Left ventricle myocardium inferior (tissue), 1 donor: ENCODE results near the gene SMYD3. TPM values are rescaled to one million over a fixed set of nuclear protein-coding genes. Genes with fewer than 3 reads are reported as not detected.

ENCODE experiments used
- DNase-seq: peaks from one replicate; pipeline ENCODE4 v3.0.0-alpha.2; 2020
- H3K27ac ChIP-seq: fragments of 200-600 bp; replicated peaks from 2 replicates; pipeline ENCODE4 v1.8.0; 2021
- H3K27me3 ChIP-seq: fragments of 200-600 bp; 2 replicates; pipeline ENCODE4 v1.8.0; 2021; ENCODE audit warnings: low read depth
- H3K36me3 ChIP-seq: fragments of 200-600 bp; 2 replicates; pipeline ENCODE4 v1.8.0; 2021
- H3K4me1 ChIP-seq: fragments of 200-600 bp; 2 replicates; pipeline ENCODE4 v1.8.0; 2021
- H3K4me3 ChIP-seq: fragments of 200-600 bp; 2 replicates; pipeline ENCODE4 v1.8.0; 2021; ENCODE audit warnings: mild to moderate bottlenecking, moderate library complexity
- H3K9me3 ChIP-seq: fragments of 200-600 bp; replicated peaks from 2 replicates; pipeline ENCODE4 v1.8.0; 2021
- CTCF ChIP-seq: fragments of 200-600 bp; IDR thresholded peaks from 2 replicates; pipeline ENCODE4 v1.8.0; 2021; ENCODE audit warnings: antibody characterized with exemption, mild to moderate bottlenecking, borderline replicate concordance
- intact Hi-C: fragments of 100-400 bp; cut with micrococcal nuclease; formaldehyde crosslinking; loops from one replicate; pipeline ENCODE4 v1.11.0; 2022
- total RNA-seq: library from RNA; stranded (reverse); fragmentation: NEBNext Ultra II Directional; extraction: Animal tissue kit (Norgen Biotek cat#: 25700); gene quantifications from one replicate; pipeline ENCODE4 v1.2.1, GENCODE V29; 2021
- donor health status: DM: no; HTN: yes; CAD: no; lungs with severe emphysema.

Gene SMYD3
- total RNA-seq, 1 donor from 2014 or later: 9.9 TPM

- Histone ChIP-seq H3K9me3 (no peaks in the 10 kb centered on the region), H3K36me3 (no peaks in the 10 kb centered on the region), H3K4me3 (no peak overlapping the region), H3K27me3 (no peaks in the 10 kb centered on the region), H3K27ac (no peak overlapping the region), H3K4me1 (no peaks in the 10 kb centered on the region)
- intact Hi-C loops: loop anchor here (10.0 kb wide), 1 partner anchor 180 kb away; no protein-coding TSS in a partner anchor
- no peak for DNase-seq
- no peak for TF ChIP-seq CTCF
These were observed 502.0 kb downstream of the SMYD3 start for GRCh38 chr1:246005067-246005466.

GRCh38 chr1:246004301-246004700, 502.8 kb downstream of the SMYD3 start:
- H3K4me1 ChIP-seq: no peaks in the 10 kb centered on the region
- intact Hi-C loops: loop anchor here (5.0 to 10.0 kb wide), 2 partner anchors 180 to 852 kb away; partner anchors contain the start of gene KIF26B
- H3K27me3 ChIP-seq: no peaks in the 10 kb centered on the region
- H3K4me3 ChIP-seq: no peak overlapping the region
- no peaks in the 10 kb centered on the region for H3K9me3 ChIP-seq
- H3K27ac ChIP-seq: no peak overlapping the region
- DNase-seq: no peak
- TF ChIP-seq CTCF: no peak
- no peaks in the 10 kb centered on the region for H3K36me3 ChIP-seq

- Histone ChIP-seq H3K27me3 (no peaks in the 10 kb centered on the region), H3K36me3 (no peaks in the 10 kb centered on the region), H3K4me1 (no peaks in the 10 kb centered on the region), H3K27ac (no peak overlapping the region), H3K4me3 (no peak overlapping the region), H3K9me3 (peaks cover 4% of the 10 kb centered on the region)
- intact Hi-C loops: loop anchor here (5.0 to 10.0 kb wide), 2 partner anchors 179 to 851 kb away; partner anchors contain the start of gene KIF26B
- DNase-seq: no peak
- TF ChIP-seq CTCF: peak; percentile 3
These were observed 503.7 kb downstream of the SMYD3 start for GRCh38 chr1:246003442-246003730.

- peak; percentile 88 for TF ChIP-seq CTCF
- no peak overlapping the region for H3K4me3 ChIP-seq
- H3K9me3 ChIP-seq: peaks cover 6% of the 10 kb centered on the region
- DNase-seq: peak; percentile 85
- no peak overlapping the region for H3K27ac ChIP-seq
- no peaks in the 10 kb centered on the region for H3K36me3 ChIP-seq
- no peaks in the 10 kb centered on the region for H3K4me1 ChIP-seq
- intact Hi-C loops: loop anchor here (5.0 to 10.0 kb wide), 2 partner anchors 178 to 851 kb away; partner anchors contain the start of gene KIF26B
- H3K27me3 ChIP-seq: no peaks in the 10 kb centered on the region
These were observed 504.2 kb downstream of the SMYD3 start for GRCh38 chr1:246002725-246003441.

- Histone ChIP-seq H3K36me3 (no peaks in the 10 kb centered on the region), H3K27me3 (no peaks in the 10 kb centered on the region), H3K4me3 (no peak overlapping the region), H3K9me3 (peaks cover 6% of the 10 kb centered on the region), H3K4me1 (peaks cover 7% of the 10 kb centered on the region), H3K27ac (no peak overlapping the region)
- no peak for TF ChIP-seq CTCF
- intact Hi-C loops: loop anchor here (5.0 to 10.0 kb wide), 2 partner anchors 177 to 850 kb away; partner anchors contain the start of gene KIF26B
- no peak for DNase-seq
These were observed 505.2 kb downstream of the SMYD3 start for GRCh38 chr1:246001837-246002230.
